ENCODE data around the gene PRG2. TPM values are rescaled to one million over a fixed set of nuclear protein-coding genes. Genes with fewer than 3 reads are reported as not detected.

Gene PRG2
- total and polyA plus RNA-seq, 2 donors (not counting 1 experiment from before 2014, with no cell fraction given): 0.07 TPM; not detected in 1

DNA sequence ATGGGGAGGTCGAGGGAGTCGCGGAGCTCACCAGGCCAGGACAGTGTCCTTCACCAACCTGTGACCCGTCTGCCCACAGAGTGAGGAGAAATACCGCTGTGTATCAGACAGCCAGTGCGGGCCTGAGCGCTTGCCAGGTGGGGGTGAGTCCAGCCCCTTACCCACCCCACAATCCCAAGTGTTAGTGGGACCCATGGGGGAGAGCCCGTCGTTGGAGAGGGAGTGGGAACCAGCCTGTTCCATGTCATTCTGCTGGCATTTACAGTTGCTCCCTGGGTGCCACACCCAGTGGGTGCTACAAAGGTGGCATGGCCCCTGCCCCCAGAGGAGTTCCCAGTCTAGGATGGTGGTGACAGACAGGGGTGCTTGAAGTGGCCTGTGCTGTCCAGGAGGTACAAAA, 43.1 kb downstream of the PRG2 start:
- no peak overlapping the region for H3K4me2 ChIP-seq (replicated peaks; ENCODE audit: low read depth, low read length, poor library complexity, severe bottlenecking)
- H3K4me1 Mint-ChIP-seq: peaks cover 6% of the 10 kb centered on the region
- no peak overlapping the region for H3K27ac ChIP-seq (ENCODE audit: low read length in 2 of 2)
- H3K27me3 ChIP-seq (replicated peaks in 1 of 4; ENCODE audit: control extremely low read depth in 1 of 4, control insufficient read depth in 3 of 4, insufficient read depth in 4 of 4, low read length in 3 of 4): peaks cover 0 to 6% (median 0%) of the 10 kb centered on the region in 4 experiments
- no peak for TF ChIP-seq EZH2 (IDR thresholded peaks at IDR 0.05; ENCODE audit: borderline replicate concordance, insufficient read depth, low read depth, low read length, poor library complexity, severe bottlenecking)
- TF ChIP-seq, protein P1, sequence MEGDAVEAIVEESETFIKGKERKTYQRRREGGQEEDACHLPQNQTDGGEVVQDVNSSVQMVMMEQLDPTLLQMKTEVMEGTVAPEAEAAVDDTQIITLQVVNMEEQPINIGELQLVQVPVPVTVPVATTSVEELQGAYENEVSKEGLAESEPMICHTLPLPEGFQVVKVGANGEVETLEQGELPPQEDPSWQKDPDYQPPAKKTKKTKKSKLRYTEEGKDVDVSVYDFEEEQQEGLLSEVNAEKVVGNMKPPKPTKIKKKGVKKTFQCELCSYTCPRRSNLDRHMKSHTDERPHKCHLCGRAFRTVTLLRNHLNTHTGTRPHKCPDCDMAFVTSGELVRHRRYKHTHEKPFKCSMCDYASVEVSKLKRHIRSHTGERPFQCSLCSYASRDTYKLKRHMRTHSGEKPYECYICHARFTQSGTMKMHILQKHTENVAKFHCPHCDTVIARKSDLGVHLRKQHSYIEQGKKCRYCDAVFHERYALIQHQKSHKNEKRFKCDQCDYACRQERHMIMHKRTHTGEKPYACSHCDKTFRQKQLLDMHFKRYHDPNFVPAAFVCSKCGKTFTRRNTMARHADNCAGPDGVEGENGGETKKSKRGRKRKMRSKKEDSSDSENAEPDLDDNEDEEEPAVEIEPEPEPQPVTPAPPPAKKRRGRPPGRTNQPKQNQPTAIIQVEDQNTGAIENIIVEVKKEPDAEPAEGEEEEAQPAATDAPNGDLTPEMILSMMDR (IDR thresholded peaks at IDR 0.05): no peak
- POLR2A ChIA-PET: interaction anchor here (0.5 kb wide), 1 partner anchor 310 kb away, joined by 3 read pairs; no protein-coding TSS in a partner anchor
- no peak overlapping the region for H3K9ac ChIP-seq (ENCODE audit: low read length)
- intact Hi-C loops (cut with micrococcal nuclease): loop anchor here (5.0 kb wide), 2 partner anchors 455 to 1790 kb away; no protein-coding TSS in a partner anchor
- H3K36me3 ChIP-seq (replicated peaks in 1 of 2; ENCODE audit: control extremely low read depth in 1 of 2, control insufficient read depth in 1 of 2, extremely low read depth in 1 of 2, insufficient read depth in 2 of 2, low read length in 1 of 2): no peaks in the 10 kb centered on the region
- no peaks in the 10 kb centered on the region for H3K9me3 Mint-ChIP-seq (ENCODE audit: insufficient read depth)
- no peaks in the 10 kb centered on the region for H4K20me1 ChIP-seq (ENCODE audit: control insufficient read depth, insufficient read depth, low read length, poor library complexity, severe bottlenecking)
- H3K27me3 Mint-ChIP-seq: peaks cover 10% of the 10 kb centered on the region
- H3K4me1 ChIP-seq (ENCODE audit: control insufficient read depth in 2 of 2, insufficient read depth in 2 of 2, low read length in 2 of 2): peaks cover 0 to 6% of the 10 kb centered on the region in 2 donors
- CTCF ChIA-PET: interaction anchor here (0.5 to 6.8 kb wide), 7 partner anchors 8 to 294 kb away, joined by 3 to 94 read pairs (median 4); partner anchors contain the start of gene SSRP1
- H3K4me3 ChIP-seq (ENCODE audit: control extremely low read depth in 1 of 5, extremely low read depth in 1 of 5, insufficient read depth in 1 of 5, low read depth in 2 of 5, low read length in 4 of 5): no peak overlapping the region
- no peak overlapping the region for H2AFZ ChIP-seq (ENCODE audit: insufficient read depth, low read depth, low read length, poor library complexity, severe bottlenecking)
- H3K9me3 ChIP-seq (ENCODE audit: control extremely low read depth in 1 of 3, control insufficient read depth in 2 of 3, insufficient read depth in 1 of 3, low read length in 2 of 3): peaks cover 0 to 6% (median 0%) of the 10 kb centered on the region in 3 donors
- no peak for ATAC-seq (ENCODE audit: low read depth)
- no peak overlapping the region for H3K4me3 Mint-ChIP-seq
- 92% methylated on average over 4 of the region's 9 CpGs for WGBS (ENCODE audit: insufficient coverage)
- H3K27ac Mint-ChIP-seq: no peak overlapping the region
- no peak for DNase-seq
- H3K79me2 ChIP-seq (ENCODE audit: control insufficient read depth, insufficient read depth, low read length): no peaks in the 10 kb centered on the region

DNA sequence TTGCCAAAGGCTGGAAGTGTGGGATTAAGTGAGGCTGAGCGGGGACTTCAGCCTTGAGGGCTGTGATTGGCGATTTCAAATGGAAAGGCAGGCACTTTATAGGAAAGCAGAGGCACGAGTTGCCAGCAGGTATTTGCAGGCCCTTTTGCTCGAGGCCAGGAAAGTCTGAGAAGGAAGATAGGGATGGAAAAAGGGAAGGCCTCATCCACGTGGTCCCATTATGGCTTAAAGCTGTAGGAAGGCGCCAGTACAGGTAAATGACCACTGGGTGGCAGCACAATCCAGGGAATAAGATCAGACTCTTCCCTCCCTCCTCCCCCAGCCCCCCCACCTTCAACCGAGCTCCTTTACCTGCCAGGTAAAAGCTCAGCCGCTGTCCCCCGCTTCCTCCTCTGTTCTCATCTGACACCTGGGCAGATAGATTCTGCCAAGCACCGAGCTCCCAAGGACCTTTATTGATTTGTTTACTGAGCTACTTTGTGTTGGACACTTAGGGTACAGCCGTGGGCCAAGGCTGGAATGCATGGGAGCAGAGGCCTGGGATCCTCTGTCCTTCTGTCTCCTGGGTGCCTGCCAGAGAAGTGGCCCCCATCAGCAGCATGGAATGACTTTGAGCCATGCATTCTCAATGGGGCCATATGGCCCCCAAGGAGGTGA, 44.8 kb downstream of the PRG2 start:
- Histone ChIP-seq H3K36me3 (replicated peaks in 1 of 2; ENCODE audit: control extremely low read depth in 1 of 2, control insufficient read depth in 1 of 2, extremely low read depth in 1 of 2, insufficient read depth in 2 of 2, low read length in 1 of 2) (no peaks in the 10 kb centered on the region), H3K27me3 (replicated peaks in 1 of 4; ENCODE audit: control extremely low read depth in 1 of 4, control insufficient read depth in 3 of 4, insufficient read depth in 4 of 4, low read length in 3 of 4) (no peaks in the 10 kb centered on the region), H2AFZ (ENCODE audit: insufficient read depth, low read depth, low read length, poor library complexity, severe bottlenecking) (peak overlapping the region; percentile 35), H4K20me1 (ENCODE audit: control insufficient read depth, insufficient read depth, low read length, poor library complexity, severe bottlenecking) (no peaks in the 10 kb centered on the region), H3K27ac (ENCODE audit: low read length in 2 of 2) (no peak overlapping the region), H3K9ac (ENCODE audit: low read length) (no peak overlapping the region), H3K9me3 (ENCODE audit: control extremely low read depth in 1 of 3, control insufficient read depth in 2 of 3, insufficient read depth in 1 of 3, low read length in 2 of 3) (no peaks in the 10 kb centered on the region), H3K4me3 (ENCODE audit: control extremely low read depth in 1 of 5, extremely low read depth in 1 of 5, insufficient read depth in 1 of 5, low read depth in 2 of 5, low read length in 4 of 5) (no peak overlapping the region), H3K4me2 (replicated peaks; ENCODE audit: low read depth, low read length, poor library complexity, severe bottlenecking) (peak overlapping the region; percentile 5), H3K79me2 (ENCODE audit: control insufficient read depth, insufficient read depth, low read length) (no peaks in the 10 kb centered on the region), H3K4me1 (ENCODE audit: control insufficient read depth in 2 of 2, insufficient read depth in 2 of 2, low read length in 2 of 2) (peaks cover 0 to 6% of the 10 kb centered on the region in 2 donors)
- DNase-seq: peak; percentile 78
- POLR2A ChIA-PET: interaction anchor here (0.5 to 0.7 kb wide), 2 partner anchors 11 to 296 kb away, joined by 3 read pairs; no protein-coding TSS in a partner anchor
- intact Hi-C loops (cut with micrococcal nuclease): loop anchor here (1.0 to 5.0 kb wide), 6 partner anchors 10 to 1792 kb away; partner anchors contain the start of gene SSRP1
- Mint-ChIP-seq H3K27ac (no peak overlapping the region), H3K9me3 (ENCODE audit: insufficient read depth) (no peaks in the 10 kb centered on the region), H3K4me3 (no peak overlapping the region), H3K4me1 (peaks cover 6% of the 10 kb centered on the region), H3K27me3 (peaks cover 8% of the 10 kb centered on the region)
- ATAC-seq (ENCODE audit: low read depth): peak; percentile 82
- no peak for TF ChIP-seq EZH2 (IDR thresholded peaks at IDR 0.05; ENCODE audit: borderline replicate concordance, insufficient read depth, low read depth, low read length, poor library complexity, severe bottlenecking)
- TF ChIP-seq, protein P1 (IDR thresholded peaks at IDR 0.05): peak; percentile 82
- CTCF ChIA-PET: interaction anchor here (0.8 to 6.8 kb wide), 25 partner anchors 10 to 1223 kb away, joined by 3 to 94 read pairs (median 4); partner anchors contain the start of genes SSRP1 and TNKS1BP1
- whole genome bisulfite sequencing (ENCODE audit: insufficient coverage): 32% methylated on average over 8 of the region's 11 CpGs

Measured in B cell (primary cell).